Progenitor cell of endocrine pancreas (in vitro differentiated cells): Measurements from ENCODE around the gene C4orf50. TPM values are rescaled to one million over a fixed set of nuclear protein-coding genes. Genes with fewer than 3 reads are reported as not detected.
A peak's percentile ranks its signal among the peaks of the same experiment; 100 is the strongest.

ENCODE experiments used
- DNase-seq: peaks from one replicate; pipeline ENCODE4 v3.0.0; 2021; ENCODE audit warnings: low spot score; ENCODE audit not compliant: unreplicated experiment
- H3K27ac Mint-ChIP-seq: 2 replicates; pipeline ENCODE4 v1.8.0; 2021; ENCODE audit warnings: mild to moderate bottlenecking, moderate library complexity, mixed read lengths
- H3K27me3 Mint-ChIP-seq: 2 replicates; pipeline ENCODE4 v1.8.0; 2021; ENCODE audit warnings: mixed read lengths
- H3K36me3 Mint-ChIP-seq: 2 replicates; pipeline ENCODE4 v1.8.0; 2022; ENCODE audit warnings: mixed read lengths; ENCODE audit not compliant: insufficient read depth
- H3K4me1 Mint-ChIP-seq: 2 replicates; pipeline ENCODE4 v1.8.0; 2021; ENCODE audit warnings: low read depth, mixed read lengths
- H3K4me3 Mint-ChIP-seq: 2 replicates; pipeline ENCODE4 v1.8.0; 2021; ENCODE audit warnings: low read depth, mild to moderate bottlenecking, moderate library complexity, mixed read lengths
- H3K9me3 Mint-ChIP-seq: 2 replicates; pipeline ENCODE4 v1.8.0; 2021; ENCODE audit warnings: low read depth, mixed read lengths
- total RNA-seq: library from RNA; stranded (reverse); gene quantifications from 2 replicates; pipeline ENCODE4 v1.2.1, GENCODE V29; 2021
- TF ChIP-seq, protein P1 (sequence below): fragments of 200-600 bp; sonication (generic); IDR thresholded peaks from one replicate; pipeline ENCODE4 v1.5.0; 2021; ENCODE audit warnings: antibody characterized with exemption, mild to moderate bottlenecking; ENCODE audit not compliant: unreplicated experiment

Gene C4orf50
- total RNA-seq, 1 donor from 2014 or later, result 0.19 TPM

- Mint-ChIP-seq H3K4me3 (no peak overlapping the region), H3K27me3 (peaks cover 27% of the 10 kb centered on the region), H3K4me1 (peaks cover 2% of the 10 kb centered on the region), H3K9me3 (no peaks in the 10 kb centered on the region), H3K36me3 (no peaks in the 10 kb centered on the region), H3K27ac (no peak overlapping the region)
- TF ChIP-seq, protein P1, sequence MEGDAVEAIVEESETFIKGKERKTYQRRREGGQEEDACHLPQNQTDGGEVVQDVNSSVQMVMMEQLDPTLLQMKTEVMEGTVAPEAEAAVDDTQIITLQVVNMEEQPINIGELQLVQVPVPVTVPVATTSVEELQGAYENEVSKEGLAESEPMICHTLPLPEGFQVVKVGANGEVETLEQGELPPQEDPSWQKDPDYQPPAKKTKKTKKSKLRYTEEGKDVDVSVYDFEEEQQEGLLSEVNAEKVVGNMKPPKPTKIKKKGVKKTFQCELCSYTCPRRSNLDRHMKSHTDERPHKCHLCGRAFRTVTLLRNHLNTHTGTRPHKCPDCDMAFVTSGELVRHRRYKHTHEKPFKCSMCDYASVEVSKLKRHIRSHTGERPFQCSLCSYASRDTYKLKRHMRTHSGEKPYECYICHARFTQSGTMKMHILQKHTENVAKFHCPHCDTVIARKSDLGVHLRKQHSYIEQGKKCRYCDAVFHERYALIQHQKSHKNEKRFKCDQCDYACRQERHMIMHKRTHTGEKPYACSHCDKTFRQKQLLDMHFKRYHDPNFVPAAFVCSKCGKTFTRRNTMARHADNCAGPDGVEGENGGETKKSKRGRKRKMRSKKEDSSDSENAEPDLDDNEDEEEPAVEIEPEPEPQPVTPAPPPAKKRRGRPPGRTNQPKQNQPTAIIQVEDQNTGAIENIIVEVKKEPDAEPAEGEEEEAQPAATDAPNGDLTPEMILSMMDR, result no peak
- DNase-seq, result no peak
These were observed 31.0 kb upstream of the C4orf50 start for GRCh38 chr4:6049278-6049677.

GRCh38 chr4:6048537-6048936 lies 30.3 kb upstream of the C4orf50 start:
- Mint-ChIP-seq H3K36me3 (no peaks in the 10 kb centered on the region), H3K4me1 (no peaks in the 10 kb centered on the region), H3K4me3 (no peak overlapping the region), H3K9me3 (no peaks in the 10 kb centered on the region), H3K27ac (no peak overlapping the region), H3K27me3 (peaks cover 27% of the 10 kb centered on the region)
- no peak for DNase-seq
- TF ChIP-seq, protein P1, result no peak

DNA sequence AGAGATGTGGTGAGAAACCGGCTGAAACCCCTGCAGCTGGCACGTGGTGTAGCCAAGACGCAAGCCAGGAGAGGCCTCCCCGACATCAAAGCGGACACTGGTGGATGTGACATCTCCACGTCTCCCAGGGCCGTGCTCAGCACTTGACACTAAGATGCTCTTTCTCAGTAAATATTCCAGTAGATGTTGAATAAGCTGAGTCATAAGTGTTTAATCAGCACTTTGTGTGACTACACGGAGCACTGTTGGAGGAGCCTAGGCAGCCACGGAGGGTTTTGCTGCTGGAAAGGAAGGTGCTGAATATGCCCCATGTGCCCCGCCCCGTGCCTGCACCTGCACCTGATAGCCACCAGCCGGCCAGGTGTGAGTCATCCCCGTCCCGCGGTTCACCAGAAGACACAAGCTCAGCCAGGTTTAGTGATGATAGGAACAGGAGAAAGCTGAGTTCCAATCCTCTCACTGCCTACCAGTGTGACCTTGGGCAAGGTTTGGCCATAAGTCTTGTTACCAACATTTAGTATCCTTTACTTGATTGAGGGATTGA lies 29.0 kb upstream of the C4orf50 start:
- H3K27ac Mint-ChIP-seq, result no peak overlapping the region
- H3K27me3 Mint-ChIP-seq, result peaks cover 27% of the 10 kb centered on the region
- no peak overlapping the region for H3K4me3 Mint-ChIP-seq
- TF ChIP-seq, protein P1, result no peak
- no peaks in the 10 kb centered on the region for H3K36me3 Mint-ChIP-seq
- no peaks in the 10 kb centered on the region for H3K9me3 Mint-ChIP-seq
- DNase-seq, result no peak
- no peaks in the 10 kb centered on the region for H3K4me1 Mint-ChIP-seq

GRCh38 chr4:6046526-6047129 lies 28.4 kb upstream of the C4orf50 start:
- no peak overlapping the region for H3K27ac Mint-ChIP-seq
- TF ChIP-seq, protein P1, result no peak
- no peak overlapping the region for H3K4me3 Mint-ChIP-seq
- peaks cover 28% of the 10 kb centered on the region for H3K27me3 Mint-ChIP-seq
- DNase-seq, result no peak
- H3K9me3 Mint-ChIP-seq, result no peaks in the 10 kb centered on the region
- H3K4me1 Mint-ChIP-seq, result no peaks in the 10 kb centered on the region
- no peaks in the 10 kb centered on the region for H3K36me3 Mint-ChIP-seq

- Mint-ChIP-seq H3K9me3 (no peaks in the 10 kb centered on the region), H3K4me1 (no peaks in the 10 kb centered on the region), H3K27ac (no peak overlapping the region), H3K4me3 (no peak overlapping the region), H3K36me3 (no peaks in the 10 kb centered on the region), H3K27me3 (peaks cover 32% of the 10 kb centered on the region)
- DNase-seq, result no peak
- TF ChIP-seq, protein P1, result peak; percentile 22
These were observed 26.6 kb upstream of the C4orf50 start for GRCh38 chr4:6044805-6045204.
